K562 (cell line): ENCODE data around the gene SART3. TPM values are rescaled to one million over a fixed set of nuclear protein-coding genes. Genes with fewer than 3 reads are reported as not detected.
A peak's percentile ranks its signal among the peaks of the same experiment; 100 is the strongest.

Source experiments
- CTBP1 ChIP-seq: fragments of 450-650 bp; IDR thresholded peaks from 2 replicates; pipeline ENCODE4 v1.6.1; 2016; ENCODE audit warnings: borderline replicate concordance
- HMG20B ChIP-seq: fragments of 250-450 bp; sonication (Bioruptor Pico); IDR thresholded peaks from 2 replicates; pipeline ENCODE4 v1.5.0; 2021; ENCODE audit warnings: mild to moderate bottlenecking
- KLF13 ChIP-seq: fragments of 450-650 bp; IDR thresholded peaks from 2 replicates; pipeline ENCODE4 v1.6.1; 2016; ENCODE audit warnings: missing genetic modification characterization, low read depth, mild to moderate bottlenecking, missing compliant biosample characterization, moderate library complexity, borderline replicate concordance
- POLR2A ChIP-seq: fragments of 450-650 bp; conservative IDR thresholded peaks from 2 replicates; pipeline ENCODE4 v1.6.1; 2016
- SIN3B ChIP-seq: fragments of 450-650 bp; IDR thresholded peaks from 2 replicates; pipeline ENCODE4 v1.6.1; 2017; ENCODE audit warnings: low read depth, mild to moderate bottlenecking, moderate library complexity
- U2AF1 ChIP-seq: fragments of 200-400 bp; formaldehyde crosslinking; optimal IDR thresholded peaks from 2 replicates; pipeline ENCODE3; 2017; ENCODE audit warnings: mild to moderate bottlenecking, low read depth, low read length, moderate library complexity
- polyA plus RNA-seq, 8 experiments: library from polyadenylated mRNA; depleted of rRNA in 4 of 8; stranded (reverse) in 5 of 8; unstranded in 3 of 8; fragments of >200 nt; fragmentation: Nextera tagmentation in 2 of 8; fragmentation: Illumina TruSeq in 1 of 8; extraction: Ambion mirVana in 2 of 8; extraction: Trizol in 1 of 8; gene quantifications; 2 replicates each; pipeline versions ENCODE4 v1.2.1 to v1.2.3, GENCODE V29; 2011 to 2014; ENCODE audit warnings: inconsistent platforms in 1 of 8, missing spikeins in 1 of 8
- total RNA-seq, 7 experiments: library from RNA; depleted of rRNA in 6 of 7; stranded (reverse); fragments of >200 nt in 6 of 7; fragmentation: Illumina TruSeq in 2 of 7; extraction: Trizol in 2 of 7; gene quantifications; 2 replicates each; pipeline versions ENCODE4 v1.2.1 to v1.2.3, GENCODE V29; 2011 to 2021; ENCODE audit warnings: low replicate concordance in 1 of 7
- TF ChIP-seq, protein P1 (sequence below): fragments of 450-650 bp; formaldehyde crosslinking; IDR thresholded peaks from 2 replicates; pipeline ENCODE4 v1.4.0; 2020; ENCODE audit warnings: mild to moderate bottlenecking, moderate library complexity
- TF ChIP-seq, protein P2 (sequence below), 2 experiments: fragments of 450-650 bp; IDR thresholded peaks; 2 replicates each; pipeline ENCODE4 v1.6.1; 2016
- TF ChIP-seq, protein P3 (sequence below): fragments of 250-450 bp; sonication (Bioruptor Pico); IDR thresholded peaks from 2 replicates; pipeline ENCODE4 v1.8.0; 2022; ENCODE audit warnings: inconsistent platforms
- TF ChIP-seq, protein P4 (sequence below): fragments of 250-450 bp; sonication (Bioruptor Pico); IDR thresholded peaks from 2 replicates; pipeline ENCODE4 v1.5.0; 2020; ENCODE audit warnings: mild to moderate bottlenecking
- TF ChIP-seq, protein P5 (sequence below), 2 experiments: fragments of 450-650 bp; IDR thresholded peaks; 2 replicates each; pipeline ENCODE4 v1.6.1; 2016; ENCODE audit warnings: mild to moderate bottlenecking in 2 of 2, borderline replicate concordance in 1 of 2, low read depth in 1 of 2, moderate library complexity in 1 of 2

Gene SART3
- total and polyA plus RNA-seq, 9 of the 15 experiments (the other 6 are each of a cell fraction or from before 2014, with no cell fraction given), result 8.9 to 167 (median 56.7) TPM

DNA sequence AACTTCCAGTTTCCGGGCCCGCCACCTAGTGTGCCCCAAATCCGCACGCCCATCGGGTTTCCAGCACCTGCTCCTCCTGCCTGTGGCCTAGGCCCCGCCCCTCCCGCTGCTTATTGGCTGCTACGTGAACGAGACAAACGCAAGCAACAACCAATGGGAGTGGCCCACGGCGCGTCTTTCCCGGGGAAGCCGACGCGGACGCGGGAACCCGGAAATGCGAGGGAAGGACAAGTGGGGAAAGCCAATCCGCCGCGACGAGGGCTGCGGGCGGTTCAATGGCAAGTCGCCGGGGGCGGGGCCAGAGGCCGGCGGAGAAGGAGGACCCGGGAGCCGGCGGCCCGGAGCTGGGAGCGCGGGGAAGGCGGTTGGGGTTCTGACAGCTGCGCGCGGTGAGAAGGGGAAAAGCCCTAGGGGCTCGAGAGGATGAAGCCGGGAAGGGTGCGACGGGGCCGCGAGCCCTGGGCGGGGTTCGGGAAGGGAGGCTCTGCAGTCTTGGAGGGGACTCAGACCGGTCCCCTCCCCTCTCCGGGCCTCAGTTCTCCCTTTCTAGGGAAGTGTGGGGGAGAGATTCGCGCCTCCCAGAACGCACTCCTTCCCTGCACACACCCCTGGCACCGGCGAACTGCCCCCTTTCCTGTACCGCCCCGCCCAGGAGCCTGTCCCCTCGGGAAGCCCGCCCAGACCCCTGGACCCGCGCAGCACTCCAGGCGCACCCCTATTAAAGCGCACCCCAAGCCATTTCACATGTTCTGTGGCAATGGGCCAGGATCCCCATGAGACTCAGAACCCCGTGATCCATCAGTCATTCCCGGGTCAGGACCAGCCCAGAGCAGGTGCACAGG, 45.8 kb downstream of the SART3 start, which contains the start of gene FICD (continued):
- TF ChIP-seq U2AF1 (peak; percentile 71), POLR2A (peak; percentile 82), SIN3B (no peak), HMG20B (CRISPR knock-in tag) (no peak), CTBP1 (peak; percentile 17; the same call in 1 of the 2 replicates), KLF13 (tag) (no peak)
- TF ChIP-seq, protein P1, sequence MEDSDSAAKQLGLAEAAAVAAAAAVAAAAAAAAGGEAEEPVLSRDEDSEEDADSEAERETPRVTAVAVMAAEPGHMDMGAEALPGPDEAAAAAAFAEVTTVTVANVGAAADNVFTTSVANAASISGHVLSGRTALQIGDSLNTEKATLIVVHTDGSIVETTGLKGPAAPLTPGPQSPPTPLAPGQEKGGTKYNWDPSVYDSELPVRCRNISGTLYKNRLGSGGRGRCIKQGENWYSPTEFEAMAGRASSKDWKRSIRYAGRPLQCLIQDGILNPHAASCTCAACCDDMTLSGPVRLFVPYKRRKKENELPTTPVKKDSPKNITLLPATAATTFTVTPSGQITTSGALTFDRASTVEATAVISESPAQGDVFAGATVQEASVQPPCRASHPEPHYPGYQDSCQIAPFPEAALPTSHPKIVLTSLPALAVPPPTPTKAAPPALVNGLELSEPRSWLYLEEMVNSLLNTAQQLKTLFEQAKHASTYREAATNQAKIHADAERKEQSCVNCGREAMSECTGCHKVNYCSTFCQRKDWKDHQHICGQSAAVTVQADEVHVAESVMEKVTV (CRISPR knock-in tag), result no peak
- TF ChIP-seq, protein P2, sequence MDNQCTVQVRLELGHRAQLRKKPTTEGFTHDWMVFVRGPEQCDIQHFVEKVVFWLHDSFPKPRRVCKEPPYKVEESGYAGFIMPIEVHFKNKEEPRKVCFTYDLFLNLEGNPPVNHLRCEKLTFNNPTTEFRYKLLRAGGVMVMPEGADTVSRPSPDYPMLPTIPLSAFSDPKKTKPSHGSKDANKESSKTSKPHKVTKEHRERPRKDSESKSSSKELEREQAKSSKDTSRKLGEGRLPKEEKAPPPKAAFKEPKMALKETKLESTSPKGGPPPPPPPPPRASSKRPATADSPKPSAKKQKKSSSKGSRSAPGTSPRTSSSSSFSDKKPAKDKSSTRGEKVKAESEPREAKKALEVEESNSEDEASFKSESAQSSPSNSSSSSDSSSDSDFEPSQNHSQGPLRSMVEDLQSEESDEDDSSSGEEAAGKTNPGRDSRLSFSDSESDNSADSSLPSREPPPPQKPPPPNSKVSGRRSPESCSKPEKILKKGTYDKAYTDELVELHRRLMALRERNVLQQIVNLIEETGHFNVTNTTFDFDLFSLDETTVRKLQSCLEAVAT (IDR thresholded peaks at IDR 0.05), result no peak
- TF ChIP-seq, protein P3, sequence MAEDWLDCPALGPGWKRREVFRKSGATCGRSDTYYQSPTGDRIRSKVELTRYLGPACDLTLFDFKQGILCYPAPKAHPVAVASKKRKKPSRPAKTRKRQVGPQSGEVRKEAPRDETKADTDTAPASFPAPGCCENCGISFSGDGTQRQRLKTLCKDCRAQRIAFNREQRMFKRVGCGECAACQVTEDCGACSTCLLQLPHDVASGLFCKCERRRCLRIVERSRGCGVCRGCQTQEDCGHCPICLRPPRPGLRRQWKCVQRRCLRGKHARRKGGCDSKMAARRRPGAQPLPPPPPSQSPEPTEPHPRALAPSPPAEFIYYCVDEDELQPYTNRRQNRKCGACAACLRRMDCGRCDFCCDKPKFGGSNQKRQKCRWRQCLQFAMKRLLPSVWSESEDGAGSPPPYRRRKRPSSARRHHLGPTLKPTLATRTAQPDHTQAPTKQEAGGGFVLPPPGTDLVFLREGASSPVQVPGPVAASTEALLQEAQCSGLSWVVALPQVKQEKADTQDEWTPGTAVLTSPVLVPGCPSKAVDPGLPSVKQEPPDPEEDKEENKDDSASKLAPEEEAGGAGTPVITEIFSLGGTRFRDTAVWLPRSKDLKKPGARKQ, result no peak
- TF ChIP-seq, protein P4, sequence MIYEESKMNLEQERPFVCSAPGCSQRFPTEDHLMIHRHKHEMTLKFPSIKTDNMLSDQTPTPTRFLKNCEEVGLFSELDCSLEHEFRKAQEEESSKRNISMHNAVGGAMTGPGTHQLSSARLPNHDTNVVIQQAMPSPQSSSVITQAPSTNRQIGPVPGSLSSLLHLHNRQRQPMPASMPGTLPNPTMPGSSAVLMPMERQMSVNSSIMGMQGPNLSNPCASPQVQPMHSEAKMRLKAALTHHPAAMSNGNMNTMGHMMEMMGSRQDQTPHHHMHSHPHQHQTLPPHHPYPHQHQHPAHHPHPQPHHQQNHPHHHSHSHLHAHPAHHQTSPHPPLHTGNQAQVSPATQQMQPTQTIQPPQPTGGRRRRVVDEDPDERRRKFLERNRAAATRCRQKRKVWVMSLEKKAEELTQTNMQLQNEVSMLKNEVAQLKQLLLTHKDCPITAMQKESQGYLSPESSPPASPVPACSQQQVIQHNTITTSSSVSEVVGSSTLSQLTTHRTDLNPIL, result no peak
- TF ChIP-seq, protein P5, sequence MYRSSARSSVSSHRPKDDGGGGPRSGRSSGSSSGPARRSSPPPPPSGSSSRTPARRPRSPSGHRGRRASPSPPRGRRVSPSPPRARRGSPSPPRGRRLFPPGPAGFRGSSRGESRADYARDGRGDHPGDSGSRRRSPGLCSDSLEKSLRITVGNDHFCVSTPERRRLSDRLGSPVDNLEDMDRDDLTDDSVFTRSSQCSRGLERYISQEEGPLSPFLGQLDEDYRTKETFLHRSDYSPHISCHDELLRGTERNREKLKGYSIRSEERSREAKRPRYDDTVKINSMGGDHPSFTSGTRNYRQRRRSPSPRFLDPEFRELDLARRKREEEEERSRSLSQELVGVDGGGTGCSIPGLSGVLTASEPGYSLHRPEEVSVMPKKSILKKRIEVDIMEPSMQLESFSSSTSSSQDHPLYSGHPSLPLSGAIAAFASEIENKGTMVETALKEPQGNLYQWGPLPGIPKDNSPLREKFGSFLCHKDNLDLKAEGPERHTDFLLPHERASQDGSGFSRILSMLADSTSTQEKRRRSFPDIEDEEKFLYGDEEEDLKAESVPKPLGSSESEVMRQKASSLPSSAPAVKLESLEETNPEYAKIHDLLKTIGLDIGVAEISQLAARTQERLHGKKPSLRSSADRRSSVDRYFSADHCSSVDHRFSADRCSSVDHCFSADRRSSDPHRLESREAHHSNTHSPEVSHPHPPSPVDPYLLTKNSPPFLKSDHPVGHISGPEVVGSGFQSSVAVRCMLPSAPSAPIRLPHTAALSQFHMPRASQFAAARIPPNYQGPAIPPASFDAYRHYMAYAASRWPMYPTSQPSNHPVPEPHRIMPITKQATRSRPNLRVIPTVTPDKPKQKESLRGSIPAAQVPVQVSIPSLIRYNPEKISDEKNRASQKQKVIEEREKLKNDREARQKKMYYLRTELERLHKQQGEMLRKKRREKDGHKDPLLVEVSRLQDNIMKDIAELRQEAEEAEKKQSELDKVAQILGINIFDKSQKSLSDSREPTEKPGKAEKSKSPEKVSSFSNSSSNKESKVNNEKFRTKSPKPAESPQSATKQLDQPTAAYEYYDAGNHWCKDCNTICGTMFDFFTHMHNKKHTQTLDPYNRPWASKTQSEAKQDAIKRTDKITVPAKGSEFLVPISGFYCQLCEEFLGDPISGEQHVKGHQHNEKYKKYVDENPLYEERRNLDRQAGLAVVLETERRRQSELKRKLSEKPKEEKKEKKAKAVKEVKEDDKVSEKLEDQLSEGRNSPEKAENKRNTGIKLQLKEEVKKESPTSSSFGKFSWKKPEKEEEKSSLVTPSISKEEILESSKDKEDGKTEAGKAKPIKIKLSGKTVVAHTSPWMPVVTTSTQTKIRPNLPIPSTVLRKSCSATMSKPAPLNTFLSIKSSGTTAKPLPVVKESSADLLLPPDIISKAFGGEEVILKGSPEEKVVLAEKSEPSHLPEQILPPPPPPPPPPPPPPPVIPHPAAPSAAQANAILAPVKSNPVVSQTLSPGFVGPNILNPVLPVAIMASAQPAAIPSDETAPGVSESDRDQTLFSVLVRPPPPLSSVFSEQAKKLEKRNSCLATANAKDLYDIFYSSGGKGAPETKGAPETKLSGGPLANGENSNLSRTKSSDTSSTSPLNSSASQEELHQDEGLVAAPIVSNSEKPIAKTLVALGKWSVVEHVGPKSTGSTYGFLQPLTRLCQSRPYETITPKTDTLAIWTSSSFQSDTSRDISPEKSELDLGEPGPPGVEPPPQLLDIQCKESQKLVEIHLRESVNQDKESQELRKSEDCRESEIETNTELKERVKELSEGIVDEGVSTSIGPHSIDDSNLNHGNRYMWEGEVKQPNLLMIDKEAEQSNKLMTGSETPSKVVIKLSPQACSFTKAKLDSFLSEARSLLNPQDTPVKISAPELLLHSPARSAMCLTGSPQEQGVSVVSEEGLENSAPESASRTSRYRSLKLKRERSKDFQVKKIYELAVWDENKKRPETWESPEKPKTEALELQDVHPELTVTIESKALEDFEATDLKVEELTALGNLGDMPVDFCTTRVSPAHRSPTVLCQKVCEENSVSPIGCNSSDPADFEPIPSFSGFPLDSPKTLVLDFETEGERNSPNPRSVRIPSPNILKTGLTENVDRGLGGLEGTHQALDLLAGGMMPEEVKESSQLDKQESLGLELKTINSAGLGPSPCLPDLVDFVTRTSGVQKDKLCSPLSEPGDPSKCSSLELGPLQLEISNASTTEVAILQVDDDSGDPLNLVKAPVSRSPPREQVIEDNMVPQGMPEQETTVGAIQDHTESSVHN (IDR thresholded peaks at IDR 0.05; ENCODE audit: borderline replicate concordance in 1 of 2, low read depth in 1 of 2), result no peak
